K562 (cell line): Measurements from ENCODE around the gene OLFML2A. TPM values are rescaled to one million over a fixed set of nuclear protein-coding genes. Genes with fewer than 3 reads are reported as not detected.
A peak's percentile ranks its signal among the peaks of the same experiment; 100 is the strongest.

Experiments
- ATAC-seq: fragments of 200-7000 bp; cut with Tn5 transposase; 3 replicates; pipeline ENCODE4 v1.9.1; 2020; ENCODE audit warnings: moderate library complexity
- BruUV-seq: library from RNA; stranded (reverse); fragments of 400-500 nt; replicated peaks from 2 replicates; lab custom pipeline; 2021; lab: Mats Ljungman, UMichigan
- CTCF ChIA-PET: fragments of 300-600 bp; formaldehyde crosslinking; extraction: SDS; loops from one replicate; lab custom pipeline; 2021; ENCODE audit warnings: low intra/inter-chr PET ratio; lab: Yijun Ruan, JAX
- POLR2A ChIA-PET: fragments of 300-600, 350-650 bp; sonication (Branson Sonifier 250); formaldehyde crosslinking; extraction: SDS; loops from one replicate; lab custom pipeline; 2021; ENCODE audit warnings: antibody characterized with exemption, inconsistent platforms; lab: Yijun Ruan, JAX
- DNase-seq, 4 experiments: peaks; one replicate each; pipeline versions ENCODE4 v3.0.0 to v3.0.0-alpha.2; 2011 to 2018; ENCODE audit warnings: low spot score in 3 of 4, mixed read lengths in 3 of 4; ENCODE audit errors: extremely low read depth in 1 of 4
- FAIRE-seq: peaks from 2 replicates; lab custom pipeline; 2011; peaks lifted over from hg19 to GRCh38; lab: Jason Lieb, UNC
- H2AFZ ChIP-seq: 2 replicates; pipeline ENCODE4 v1.6.0; 2011; ENCODE audit warnings: low read depth, low read length, control low read depth, inconsistent platforms
- H3K27ac ChIP-seq: fragments of 200-600 bp; 3 replicates; pipeline ENCODE4 v1.8.0; 2011; ENCODE audit warnings: low read depth, mild to moderate bottlenecking, control low read depth, inconsistent platforms, low read length, moderate library complexity, mixed read lengths; ENCODE audit errors: extremely low read depth
- H3K27me3 ChIP-seq, 2 experiments: fragments of 300-600 bp in 1 of 2; 2 replicates in 1 of 2; 3 replicates in 1 of 2; pipeline versions ENCODE4 v1.6.0 to v1.8.0; 2011; ENCODE audit warnings: inconsistent platforms in 2 of 2, low read length in 2 of 2, mild to moderate bottlenecking in 1 of 2, mixed read lengths in 1 of 2, moderate library complexity in 1 of 2; ENCODE audit not compliant: control insufficient read depth in 2 of 2, insufficient read depth in 2 of 2
- H3K36me3 ChIP-seq: fragments of 300-600 bp; 3 replicates; pipeline ENCODE4 v1.8.0; 2011; ENCODE audit warnings: mild to moderate bottlenecking, low read length, inconsistent platforms; ENCODE audit not compliant: control insufficient read depth, insufficient read depth
- H3K4me1 ChIP-seq, 2 experiments: fragments of 200-600 bp in 1 of 2; replicated peaks in 1 of 2; 2 replicates in 1 of 2; 3 replicates in 1 of 2; pipeline versions ENCODE4 v1.5.1 to v1.8.0; 2011; ENCODE audit warnings: inconsistent platforms in 2 of 2, low read length in 2 of 2, mild to moderate bottlenecking in 1 of 2, mixed read lengths in 1 of 2, moderate library complexity in 1 of 2; ENCODE audit not compliant: control insufficient read depth in 2 of 2, insufficient read depth in 2 of 2
- H3K4me2 ChIP-seq: 2 replicates; pipeline ENCODE4 v1.6.1; 2011; ENCODE audit warnings: low read length, control low read depth, inconsistent platforms, mixed read lengths; ENCODE audit not compliant: insufficient read depth
- H3K4me3 ChIP-seq: fragments of 200-600 bp; sonication (generic), shearing (Covaris generic); 2 replicates; pipeline ENCODE4 v1.5.1; 2016; ENCODE audit warnings: control low read depth, inconsistent platforms
- H3K79me2 ChIP-seq: fragments of 200-600 bp; 3 replicates; pipeline ENCODE4 v1.8.0; 2011; ENCODE audit warnings: low read length, inconsistent platforms; ENCODE audit not compliant: control insufficient read depth, insufficient read depth
- H3K9ac ChIP-seq, 2 experiments: 2 replicates each; pipeline versions ENCODE4 v1.6.0 to v1.6.1; 2011; ENCODE audit warnings: low read depth in 2 of 2, low read length in 2 of 2, control low read depth in 1 of 2, inconsistent platforms in 1 of 2, mild to moderate bottlenecking in 1 of 2, mixed read lengths in 1 of 2; ENCODE audit not compliant: insufficient read depth in 1 of 2
- H3K9me1 ChIP-seq: one replicate; pipeline ENCODE4 v1.6.0; 2011; ENCODE audit warnings: inconsistent platforms, mild to moderate bottlenecking, low read length, moderate library complexity; ENCODE audit not compliant: control insufficient read depth, insufficient read depth
- H3K9me3 ChIP-seq: replicated peaks from 2 replicates; pipeline ENCODE4 v1.5.1; 2011; ENCODE audit warnings: low read depth, low read length, inconsistent platforms; ENCODE audit not compliant: control insufficient read depth, insufficient read depth
- H4K20me1 ChIP-seq: replicated peaks from 2 replicates; pipeline ENCODE4 v1.6.1; 2011; ENCODE audit warnings: low read length, inconsistent platforms, mixed read lengths; ENCODE audit not compliant: control insufficient read depth, insufficient read depth
- CBX8 ChIP-seq: fragments of 200-600 bp; sonication (generic); IDR thresholded peaks from 2 replicates; pipeline ENCODE4 v1.6.1; 2012; ENCODE audit warnings: borderline replicate concordance, mixed run types, low read depth, mild to moderate bottlenecking, moderate library complexity, mixed read lengths, low read length, control low read depth, inconsistent platforms; ENCODE audit not compliant: poor library complexity, severe bottlenecking; ENCODE audit errors: extremely low read depth
- CHD2 ChIP-seq: IDR thresholded peaks from 2 replicates; pipeline ENCODE4 v1.6.1; 2011; ENCODE audit warnings: low read depth, low read length
- DIDO1 ChIP-seq: fragments of 450-650 bp; IDR thresholded peaks from 2 replicates; pipeline ENCODE4 v1.6.1; 2016; ENCODE audit warnings: low read depth, missing biosample characterization, missing genetic modification characterization
- EP300 ChIP-seq: IDR thresholded peaks from 2 replicates; pipeline ENCODE4 v1.6.1; 2012; ENCODE audit warnings: low read length, improper control_type of control experiment
- FOXK1 ChIP-seq: sonication (generic); formaldehyde crosslinking; IDR thresholded peaks from 2 replicates; pipeline ENCODE4 v1.8.0; 2022; ENCODE audit warnings: missing genetic modification reagents, mild to moderate bottlenecking, borderline replicate concordance
- GATAD2A ChIP-seq: fragments of 450-650 bp; IDR thresholded peaks from 2 replicates; pipeline ENCODE4 v1.6.1; 2017
- MNT ChIP-seq, 2 experiments: fragments of 450-650 bp; conservative IDR thresholded peaks; 2 replicates each; pipeline ENCODE4 v1.6.1; 2017; ENCODE audit warnings: mild to moderate bottlenecking in 2 of 2, moderate library complexity in 2 of 2
- SIRT6 ChIP-seq: IDR thresholded peaks from one replicate; pipeline ENCODE4 v1.6.1; 2012; ENCODE audit warnings: low read depth, mild to moderate bottlenecking, control low read depth, inconsistent platforms, low read length, moderate library complexity
- ZNF589 ChIP-seq: fragments of 200-800 bp; sonication (Bioruptor generic); IDR thresholded peaks from 2 replicates; pipeline ENCODE4 v1.6.1; 2016; ENCODE audit warnings: low read depth, missing genetic modification characterization, missing compliant biosample characterization
- WGBS: fragments of 100-300 bp; shearing (Covaris generic); methylation state at CpG from one replicate; pipeline ENCODE4 v1.1.6; 2016; ENCODE audit warnings: low coverage, mixed read lengths; ENCODE audit not compliant: insufficient coverage; ENCODE audit errors: missing lambda C conversion rate; 5-methylcytosine and 5-hydroxymethylcytosine counted together
- in situ Hi-C: fragments of 300-500 bp; cut with MboI; formaldehyde crosslinking; loops from 4 replicates; pipeline ENCODE4 v1.15.0; 2018; ENCODE audit warnings: inconsistent platforms, mixed read lengths
- intact Hi-C: fragments of 100-400 bp; cut with micrococcal nuclease; formaldehyde crosslinking; loops from 2 replicates; pipeline ENCODE4 v1.14.2; 2022
- polyA plus RNA-seq, 8 experiments: library from polyadenylated mRNA; depleted of rRNA in 4 of 8; stranded (reverse) in 5 of 8; unstranded in 3 of 8; fragments of >200 nt; fragmentation: Nextera tagmentation in 2 of 8; fragmentation: Illumina TruSeq in 1 of 8; extraction: Ambion mirVana in 2 of 8; extraction: Trizol in 1 of 8; gene quantifications; 2 replicates each; pipeline versions ENCODE4 v1.2.1 to v1.2.3, GENCODE V29; 2011 to 2014; ENCODE audit warnings: inconsistent platforms in 1 of 8, missing spikeins in 1 of 8
- total RNA-seq, 7 experiments: library from RNA; depleted of rRNA in 6 of 7; stranded (reverse); fragments of >200 nt in 6 of 7; fragmentation: Illumina TruSeq in 2 of 7; extraction: Trizol in 2 of 7; gene quantifications; 2 replicates each; pipeline versions ENCODE4 v1.2.1 to v1.2.3, GENCODE V29; 2011 to 2021; ENCODE audit warnings: low replicate concordance in 1 of 7

Gene OLFML2A
- total and polyA plus RNA-seq, 9 of the 15 experiments (the other 6 are each of a cell fraction or from before 2014, with no cell fraction given), result 0.16 TPM; not detected in 8

GRCh38 chr9:124814164-124814535 lies 37.2 kb downstream of the OLFML2A start:
- in situ Hi-C loops, result no loop called here
- no TSS peak for BruUV-seq
- intact Hi-C loops, result no loop called here
- no peaks in the 10 kb centered on the region for H3K9me3 ChIP-seq
- H3K4me3 ChIP-seq, result no peak overlapping the region
- no peak overlapping the region for H3K4me2 ChIP-seq
- FAIRE-seq (no peak), DNase-seq (no peak), ATAC-seq (no peak)
- H3K4me1 ChIP-seq, result peaks cover 12 to 20% of the 10 kb centered on the region in 2 experiments
- no peaks in the 10 kb centered on the region for H3K79me2 ChIP-seq
- H4K20me1 ChIP-seq, result no peaks in the 10 kb centered on the region
- H3K27ac ChIP-seq, result no peak overlapping the region
- POLR2A ChIA-PET, result interaction anchor here (0.6 to 1.6 kb wide), 5 partner anchors 13 to 1874 kb away, joined by 3 to 6 read pairs (median 3); partner anchors contain the start of gene HSPA5
- no peaks in the 10 kb centered on the region for H3K27me3 ChIP-seq
- WGBS, result 32% methylated on average over 5 of the region's 5 CpGs
- peak overlapping the region; percentile 61 for H2AFZ ChIP-seq
- no peaks in the 10 kb centered on the region for H3K36me3 ChIP-seq
- H3K9me1 ChIP-seq, result no peaks in the 10 kb centered on the region
- CTCF ChIA-PET, result no interaction called here
- TF ChIP-seq SIRT6, result no peak
- TF ChIP-seq EP300, result no peak
- TF ChIP-seq DIDO1 (tag), result no peak
- TF ChIP-seq GATAD2A, result no peak
- no peak for TF ChIP-seq FOXK1 (CRISPR knock-in tag)
- no peak for TF ChIP-seq ZNF589
- no peak for TF ChIP-seq MNT (conservative IDR thresholded peaks at IDR 0.05)
- no peak for TF ChIP-seq CBX8
- TF ChIP-seq CHD2, result no peak
- peak overlapping the region in 1 of 2 experiments; percentile 26; a peak in 1 of 4 replicates for H3K9ac ChIP-seq
